CD4-positive, alpha-beta T cell treated with Interleukin-6 for 4 hours (primary cell): ENCODE results near the gene TLE4.
A peak's percentile ranks its signal among the peaks of the same experiment; 100 is the strongest.

ENCODE experiments used
- DNase-seq: peaks from one replicate; pipeline ENCODE4 v3.0.0-alpha.2; 2020; ENCODE audit warnings: mixed read lengths

The TLE4 gene

GRCh38 chr9:79571309-79572031 lies at the start of gene TLE4:
TSS of gene TLE4 (plus strand) at chr9:79571965. CDS start at chr9:79572791, 826 bp downstream.
- peak; percentile 99 for DNase-seq

- DNase-seq = no peak
Observed at GRCh38 chr9:79522793-79523192, 49.0 kb upstream of the TLE4 start.

- no peak for DNase-seq
Observed at GRCh38 chr9:79524266-79524665, 47.5 kb upstream of the TLE4 start.

GRCh38 chr9:79526149-79526672 lies 45.6 kb upstream of the TLE4 start:
- no peak for DNase-seq

- DNase-seq = no peak
Observed at GRCh38 chr9:79535534-79535933, 36.2 kb upstream of the TLE4 start.

GRCh38 chr9:79537838-79538237 lies 33.9 kb upstream of the TLE4 start:
- DNase-seq = no peak

GRCh38 chr9:79542735-79543620 lies 28.8 kb upstream of the TLE4 start:
- DNase-seq = no peak

GRCh38 chr9:79544375-79544774 lies 27.4 kb upstream of the TLE4 start:
- peak; percentile 21 for DNase-seq

GRCh38 chr9:79551586-79551985 lies 20.2 kb upstream of the TLE4 start:
- no peak for DNase-seq

GRCh38 chr9:79551994-79552393 lies 19.8 kb upstream of the TLE4 start:
- no peak for DNase-seq

GRCh38 chr9:79555474-79556089 lies 16.2 kb upstream of the TLE4 start:
- DNase-seq = no peak

- DNase-seq = no peak
Observed at GRCh38 chr9:79559495-79560181, 12.1 kb upstream of the TLE4 start.

GRCh38 chr9:79562749-79563386 lies 8.9 kb upstream of the TLE4 start:
- DNase-seq = no peak

GRCh38 chr9:79564105-79564504 lies 7.7 kb upstream of the TLE4 start:
- no peak for DNase-seq

GRCh38 chr9:79565245-79565644 lies 6.5 kb upstream of the TLE4 start:
- no peak for DNase-seq

GRCh38 chr9:79567671-79568098 lies 4.1 kb upstream of the TLE4 start:
- DNase-seq = no peak

GRCh38 chr9:79568337-79569101 lies 3.2 kb upstream of the TLE4 start:
- DNase-seq = no peak

- DNase-seq = no peak
Observed at GRCh38 chr9:79569814-79570447, 1.8 kb upstream of the TLE4 start.

- DNase-seq = peak; percentile 47
Observed at GRCh38 chr9:79570448-79571308, 1.1 kb upstream of the TLE4 start.
